ENCODE data around the gene C10orf53.

The C10orf53 gene

DNA sequence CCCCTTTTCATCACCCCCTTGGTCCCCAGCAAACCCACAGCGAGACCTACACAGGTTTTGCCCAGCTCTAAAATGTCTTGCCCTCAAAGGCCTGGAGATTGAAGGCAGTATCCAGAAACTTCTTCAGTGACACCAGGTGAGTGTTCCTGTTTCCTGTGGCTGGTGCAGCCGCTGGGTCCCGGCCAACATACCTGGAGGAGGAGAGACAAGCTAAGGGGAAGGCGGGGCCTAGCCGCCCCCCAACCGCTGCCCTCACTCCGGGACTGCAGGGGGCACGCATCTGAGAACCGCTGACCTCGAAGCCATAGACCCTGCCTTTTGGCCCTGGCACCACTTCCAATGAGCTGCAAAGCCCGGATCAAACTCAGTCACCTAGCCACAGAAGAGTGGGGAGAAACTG, 55.7 kb downstream of the C10orf53 start:
- H3K4me3 ChIP-seq (ENCODE audit: low read depth, low read length) = no peak overlapping the region
- CTCF ChIA-PET = no interaction called here
- TF ChIP-seq, protein P1, sequence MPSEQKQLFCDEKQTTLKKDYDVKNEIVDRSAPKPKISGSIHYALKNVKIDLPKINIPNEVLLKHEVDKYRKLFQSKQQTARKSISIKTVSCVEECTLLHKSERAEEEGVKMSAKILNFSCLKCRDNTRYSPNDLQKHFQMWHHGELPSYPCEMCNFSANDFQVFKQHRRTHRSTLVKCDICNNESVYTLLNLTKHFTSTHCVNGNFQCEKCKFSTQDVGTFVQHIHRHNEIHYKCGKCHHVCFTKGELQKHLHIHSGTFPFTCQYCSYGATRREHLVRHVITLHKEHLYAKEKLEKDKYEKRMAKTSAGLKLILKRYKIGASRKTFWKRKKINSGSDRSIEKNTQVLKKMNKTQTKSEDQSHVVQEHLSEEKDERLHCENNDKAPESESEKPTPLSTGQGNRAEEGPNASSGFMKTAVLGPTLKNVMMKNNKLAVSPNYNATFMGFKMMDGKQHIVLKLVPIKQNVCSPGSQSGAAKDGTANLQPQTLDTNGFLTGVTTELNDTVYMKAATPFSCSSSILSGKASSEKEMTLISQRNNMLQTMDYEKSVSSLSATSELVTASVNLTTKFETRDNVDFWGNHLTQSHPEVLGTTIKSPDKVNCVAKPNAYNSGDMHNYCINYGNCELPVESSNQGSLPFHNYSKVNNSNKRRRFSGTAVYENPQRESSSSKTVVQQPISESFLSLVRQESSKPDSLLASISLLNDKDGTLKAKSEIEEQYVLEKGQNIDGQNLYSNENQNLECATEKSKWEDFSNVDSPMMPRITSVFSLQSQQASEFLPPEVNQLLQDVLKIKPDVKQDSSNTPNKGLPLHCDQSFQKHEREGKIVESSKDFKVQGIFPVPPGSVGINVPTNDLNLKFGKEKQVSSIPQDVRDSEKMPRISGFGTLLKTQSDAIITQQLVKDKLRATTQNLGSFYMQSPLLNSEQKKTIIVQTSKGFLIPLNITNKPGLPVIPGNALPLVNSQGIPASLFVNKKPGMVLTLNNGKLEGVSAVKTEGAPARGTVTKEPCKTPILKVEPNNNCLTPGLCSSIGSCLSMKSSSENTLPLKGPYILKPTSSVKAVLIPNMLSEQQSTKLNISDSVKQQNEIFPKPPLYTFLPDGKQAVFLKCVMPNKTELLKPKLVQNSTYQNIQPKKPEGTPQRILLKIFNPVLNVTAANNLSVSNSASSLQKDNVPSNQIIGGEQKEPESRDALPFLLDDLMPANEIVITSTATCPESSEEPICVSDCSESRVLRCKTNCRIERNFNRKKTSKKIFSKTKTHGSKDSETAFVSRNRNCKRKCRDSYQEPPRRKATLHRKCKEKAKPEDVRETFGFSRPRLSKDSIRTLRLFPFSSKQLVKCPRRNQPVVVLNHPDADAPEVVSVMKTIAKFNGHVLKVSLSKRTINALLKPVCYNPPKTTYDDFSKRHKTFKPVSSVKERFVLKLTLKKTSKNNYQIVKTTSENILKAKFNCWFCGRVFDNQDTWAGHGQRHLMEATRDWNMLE (tag by site-specific recombination; conservative IDR thresholded peaks at IDR 0.05; ENCODE audit: low read depth) = no peak
- TF ChIP-seq, protein P2, sequence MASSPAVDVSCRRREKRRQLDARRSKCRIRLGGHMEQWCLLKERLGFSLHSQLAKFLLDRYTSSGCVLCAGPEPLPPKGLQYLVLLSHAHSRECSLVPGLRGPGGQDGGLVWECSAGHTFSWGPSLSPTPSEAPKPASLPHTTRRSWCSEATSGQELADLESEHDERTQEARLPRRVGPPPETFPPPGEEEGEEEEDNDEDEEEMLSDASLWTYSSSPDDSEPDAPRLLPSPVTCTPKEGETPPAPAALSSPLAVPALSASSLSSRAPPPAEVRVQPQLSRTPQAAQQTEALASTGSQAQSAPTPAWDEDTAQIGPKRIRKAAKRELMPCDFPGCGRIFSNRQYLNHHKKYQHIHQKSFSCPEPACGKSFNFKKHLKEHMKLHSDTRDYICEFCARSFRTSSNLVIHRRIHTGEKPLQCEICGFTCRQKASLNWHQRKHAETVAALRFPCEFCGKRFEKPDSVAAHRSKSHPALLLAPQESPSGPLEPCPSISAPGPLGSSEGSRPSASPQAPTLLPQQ (tag by site-specific recombination; IDR thresholded peaks at IDR 0.05) = no peak
- TF ChIP-seq OSR2 (tag by site-specific recombination; IDR thresholded peaks at IDR 0.05) (no peak), ZNF184 (tag by site-specific recombination; IDR thresholded peaks at IDR 0.05) (no peak), ZNF585B (tag by site-specific recombination; IDR thresholded peaks at IDR 0.05) (no peak), ZNF571 (tag by site-specific recombination; IDR thresholded peaks at IDR 0.05) (no peak)
- H3K27ac ChIP-seq (ENCODE audit: extremely low read depth, low read depth, low read length) = no peak overlapping the region
- POLR2A ChIA-PET = interaction anchor here (1.4 kb wide), 1 partner anchor 14 kb away, joined by 4 read pairs; no protein-coding TSS in a partner anchor
- H3K4me1 ChIP-seq (ENCODE audit: control insufficient read depth, insufficient read depth, low read length) = no peaks in the 10 kb centered on the region
- H3K36me3 ChIP-seq (ENCODE audit: control insufficient read depth in 2 of 2, insufficient read depth in 1 of 2, low read length in 2 of 2) = peaks cover 0 to 14% of the 10 kb centered on the region in 2 experiments; a peak in 1 of 3 replicates
- H3K9me3 ChIP-seq (ENCODE audit: control insufficient read depth, insufficient read depth, low read depth, low read length) = no peaks in the 10 kb centered on the region

DNA sequence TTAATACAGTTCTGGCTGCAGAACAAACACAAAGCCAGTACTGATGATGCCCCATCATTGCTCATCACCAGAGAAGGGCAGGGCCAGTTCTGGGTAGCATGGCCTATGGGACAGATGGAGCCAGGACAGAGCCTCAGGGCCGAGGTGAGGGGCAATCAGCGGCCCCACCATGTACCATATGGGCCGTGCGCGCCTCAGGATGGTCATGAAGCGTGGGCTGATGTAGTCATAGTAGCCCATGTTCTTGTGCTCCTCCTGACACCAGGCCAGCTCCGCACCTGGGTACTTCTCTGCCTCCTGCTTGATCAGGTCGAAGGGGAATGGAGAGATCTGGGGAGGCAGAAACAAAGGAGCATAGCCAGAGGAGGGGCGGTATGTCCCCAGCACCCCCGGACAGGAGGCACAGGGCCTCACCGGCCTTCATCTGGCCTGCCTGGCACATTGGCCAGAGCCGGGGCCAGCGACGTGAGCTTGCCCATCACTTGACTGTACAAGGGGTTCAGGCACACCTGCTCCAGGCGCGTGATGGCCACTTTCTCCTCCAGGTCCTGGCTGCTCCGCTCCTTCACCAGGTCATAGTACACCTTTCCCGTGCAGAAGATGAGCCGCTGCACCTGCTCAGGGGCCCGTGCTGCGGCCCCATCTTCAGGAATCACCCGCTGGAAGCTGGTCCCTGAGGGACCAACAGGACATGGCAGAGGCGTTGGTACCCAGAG, 56.6 kb downstream of the C10orf53 start:
- Histone ChIP-seq H3K4me3 (ENCODE audit: low read depth, low read length) (no peak overlapping the region), H3K9me3 (ENCODE audit: control insufficient read depth, insufficient read depth, low read depth, low read length) (no peaks in the 10 kb centered on the region), H3K36me3 (ENCODE audit: control insufficient read depth in 2 of 2, insufficient read depth in 1 of 2, low read length in 2 of 2) (peaks cover 0 to 14% of the 10 kb centered on the region in 2 experiments; a peak in 1 of 3 replicates), H3K27ac (ENCODE audit: extremely low read depth, low read depth, low read length) (no peak overlapping the region), H3K4me1 (ENCODE audit: control insufficient read depth, insufficient read depth, low read length) (no peaks in the 10 kb centered on the region)
- CTCF ChIA-PET = no interaction called here
- POLR2A ChIA-PET = no interaction called here
- TF ChIP-seq, protein P3, sequence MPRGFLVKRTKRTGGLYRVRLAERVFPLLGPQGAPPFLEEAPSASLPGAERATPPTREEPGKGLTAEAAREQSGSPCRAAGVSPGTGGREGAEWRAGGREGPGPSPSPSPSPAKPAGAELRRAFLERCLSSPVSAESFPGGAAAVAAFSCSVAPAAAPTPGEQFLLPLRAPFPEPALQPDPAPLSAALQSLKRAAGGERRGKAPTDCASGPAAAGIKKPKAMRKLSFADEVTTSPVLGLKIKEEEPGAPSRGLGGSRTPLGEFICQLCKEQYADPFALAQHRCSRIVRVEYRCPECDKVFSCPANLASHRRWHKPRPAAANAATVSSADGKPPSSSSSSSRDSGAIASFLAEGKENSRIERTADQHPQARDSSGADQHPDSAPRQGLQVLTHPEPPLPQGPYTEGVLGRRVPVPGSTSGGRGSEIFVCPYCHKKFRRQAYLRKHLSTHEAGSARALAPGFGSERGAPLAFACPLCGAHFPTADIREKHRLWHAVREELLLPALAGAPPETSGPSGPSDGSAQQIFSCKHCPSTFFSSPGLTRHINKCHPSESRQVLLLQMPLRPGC (tag by site-specific recombination; IDR thresholded peaks at IDR 0.05) = no peak
- no peak for TF ChIP-seq ZNF341 (tag by site-specific recombination; IDR thresholded peaks at IDR 0.05; ENCODE audit: low read depth)
- TF ChIP-seq, protein P4, sequence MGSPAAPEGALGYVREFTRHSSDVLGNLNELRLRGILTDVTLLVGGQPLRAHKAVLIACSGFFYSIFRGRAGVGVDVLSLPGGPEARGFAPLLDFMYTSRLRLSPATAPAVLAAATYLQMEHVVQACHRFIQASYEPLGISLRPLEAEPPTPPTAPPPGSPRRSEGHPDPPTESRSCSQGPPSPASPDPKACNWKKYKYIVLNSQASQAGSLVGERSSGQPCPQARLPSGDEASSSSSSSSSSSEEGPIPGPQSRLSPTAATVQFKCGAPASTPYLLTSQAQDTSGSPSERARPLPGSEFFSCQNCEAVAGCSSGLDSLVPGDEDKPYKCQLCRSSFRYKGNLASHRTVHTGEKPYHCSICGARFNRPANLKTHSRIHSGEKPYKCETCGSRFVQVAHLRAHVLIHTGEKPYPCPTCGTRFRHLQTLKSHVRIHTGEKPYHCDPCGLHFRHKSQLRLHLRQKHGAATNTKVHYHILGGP (tag by site-specific recombination; IDR thresholded peaks at IDR 0.05) = no peak
- TF ChIP-seq ZNF211 (tag by site-specific recombination; IDR thresholded peaks at IDR 0.05; ENCODE audit: low read depth) = no peak
- no peak for TF ChIP-seq MYNN (tag by site-specific recombination; IDR thresholded peaks at IDR 0.05; ENCODE audit: borderline replicate concordance)
- no peak for TF ChIP-seq ZBTB1 (tag by site-specific recombination; IDR thresholded peaks at IDR 0.05)
- no peak for TF ChIP-seq ZFP37 (tag by site-specific recombination; IDR thresholded peaks at IDR 0.05)
- TF ChIP-seq ZNF529 (tag by site-specific recombination; IDR thresholded peaks at IDR 0.05; ENCODE audit: insufficient replicate concordance) = no peak
- TF ChIP-seq ZNF76 (tag by site-specific recombination; IDR thresholded peaks at IDR 0.05; ENCODE audit: borderline replicate concordance, low read depth) = no peak
- TF ChIP-seq, protein P5, sequence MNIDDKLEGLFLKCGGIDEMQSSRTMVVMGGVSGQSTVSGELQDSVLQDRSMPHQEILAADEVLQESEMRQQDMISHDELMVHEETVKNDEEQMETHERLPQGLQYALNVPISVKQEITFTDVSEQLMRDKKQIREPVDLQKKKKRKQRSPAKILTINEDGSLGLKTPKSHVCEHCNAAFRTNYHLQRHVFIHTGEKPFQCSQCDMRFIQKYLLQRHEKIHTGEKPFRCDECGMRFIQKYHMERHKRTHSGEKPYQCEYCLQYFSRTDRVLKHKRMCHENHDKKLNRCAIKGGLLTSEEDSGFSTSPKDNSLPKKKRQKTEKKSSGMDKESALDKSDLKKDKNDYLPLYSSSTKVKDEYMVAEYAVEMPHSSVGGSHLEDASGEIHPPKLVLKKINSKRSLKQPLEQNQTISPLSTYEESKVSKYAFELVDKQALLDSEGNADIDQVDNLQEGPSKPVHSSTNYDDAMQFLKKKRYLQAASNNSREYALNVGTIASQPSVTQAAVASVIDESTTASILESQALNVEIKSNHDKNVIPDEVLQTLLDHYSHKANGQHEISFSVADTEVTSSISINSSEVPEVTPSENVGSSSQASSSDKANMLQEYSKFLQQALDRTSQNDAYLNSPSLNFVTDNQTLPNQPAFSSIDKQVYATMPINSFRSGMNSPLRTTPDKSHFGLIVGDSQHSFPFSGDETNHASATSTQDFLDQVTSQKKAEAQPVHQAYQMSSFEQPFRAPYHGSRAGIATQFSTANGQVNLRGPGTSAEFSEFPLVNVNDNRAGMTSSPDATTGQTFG (tag by site-specific recombination; IDR thresholded peaks at IDR 0.05; ENCODE audit: borderline replicate concordance) = no peak
- no peak for TF ChIP-seq ZNF501 (tag by site-specific recombination; IDR thresholded peaks at IDR 0.05)
- TF ChIP-seq ZNF560 (tag by site-specific recombination; IDR thresholded peaks at IDR 0.05; ENCODE audit: borderline replicate concordance) = no peak
- TF ChIP-seq KLF8 (tag by site-specific recombination; IDR thresholded peaks at IDR 0.05) = no peak
